ENCODE results near the gene ABT1. TPM values are rescaled to one million over a fixed set of nuclear protein-coding genes. Genes with fewer than 3 reads are reported as not detected.

Gene ABT1
- total RNA-seq, 1 donor from 2014 or later = 25.5 TPM

DNA sequence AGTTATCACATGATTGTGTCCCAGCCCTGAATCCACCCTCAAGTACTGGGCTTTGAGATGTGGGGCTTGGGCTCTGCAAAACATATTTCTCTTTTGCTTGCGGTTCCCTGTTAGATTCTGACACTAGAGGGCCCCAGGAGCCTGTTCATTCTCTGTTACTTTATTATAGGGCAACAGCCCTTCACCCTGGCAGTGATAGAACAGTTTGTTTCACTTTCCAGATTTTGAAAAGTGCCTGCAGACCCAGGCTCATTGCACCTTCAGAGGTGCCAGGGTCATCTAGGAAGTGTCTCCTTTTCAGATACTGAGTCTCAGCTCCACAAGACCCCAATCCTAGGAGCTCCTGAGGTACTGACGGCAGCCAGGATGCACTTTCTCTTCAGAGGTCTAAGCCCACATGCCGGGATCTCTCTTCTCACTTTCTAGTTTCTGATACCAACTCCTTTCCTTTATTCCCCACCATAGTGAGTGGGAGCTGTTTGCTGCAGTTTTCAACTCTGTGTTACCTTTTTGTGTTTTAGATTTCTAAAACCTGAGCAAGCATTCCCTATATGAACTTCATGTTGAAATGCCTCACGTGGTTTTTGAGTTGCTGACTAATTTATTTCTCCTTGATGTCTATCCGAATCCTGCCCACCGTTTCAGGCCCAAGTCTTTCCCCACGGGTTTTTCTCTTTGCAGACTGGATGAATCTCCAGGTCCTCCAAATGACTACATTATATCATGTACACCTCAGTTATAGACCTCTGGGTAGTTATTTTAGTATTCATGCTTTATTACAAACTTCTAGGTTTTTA lies 10.9 kb downstream of the ABT1 start:
- H3K27me3 Mint-ChIP-seq = peaks cover 32% of the 10 kb centered on the region
- no peak overlapping the region for H3K4me3 Mint-ChIP-seq (ENCODE audit: low read depth)
- H3K4me1 Mint-ChIP-seq (ENCODE audit: low read depth) = no peaks in the 10 kb centered on the region
- H3K9me3 Mint-ChIP-seq (ENCODE audit: low read depth) = no peaks in the 10 kb centered on the region
- DNase-seq (ENCODE audit: low spot score, unreplicated experiment) = peak; percentile 20
- H3K36me3 Mint-ChIP-seq (ENCODE audit: insufficient read depth) = no peaks in the 10 kb centered on the region
- no peak overlapping the region for H3K27ac Mint-ChIP-seq
- peak; percentile 80 for TF ChIP-seq CTCF (IDR thresholded peaks at IDR 0.05; ENCODE audit: unreplicated experiment)

GRCh38 chr6:26609463-26609862 lies 12.7 kb downstream of the ABT1 start:
- Mint-ChIP-seq H3K36me3 (ENCODE audit: insufficient read depth) (no peaks in the 10 kb centered on the region), H3K27ac (no peak overlapping the region), H3K9me3 (ENCODE audit: low read depth) (no peaks in the 10 kb centered on the region), H3K27me3 (peaks cover 50% of the 10 kb centered on the region), H3K4me1 (ENCODE audit: low read depth) (peaks cover 6% of the 10 kb centered on the region), H3K4me3 (ENCODE audit: low read depth) (no peak overlapping the region)
- DNase-seq (ENCODE audit: low spot score, unreplicated experiment) = no peak
- no peak for TF ChIP-seq CTCF (IDR thresholded peaks at IDR 0.05; ENCODE audit: unreplicated experiment)

GRCh38 chr6:26611599-26611998 lies 14.8 kb downstream of the ABT1 start:
- Mint-ChIP-seq H3K27me3 (peaks cover 58% of the 10 kb centered on the region), H3K4me1 (ENCODE audit: low read depth) (peaks cover 6% of the 10 kb centered on the region)
- DNase-seq (ENCODE audit: low spot score, unreplicated experiment) = no peak

GRCh38 chr6:26613201-26613600 lies 16.4 kb downstream of the ABT1 start:
- DNase-seq (ENCODE audit: low spot score, unreplicated experiment) = no peak
- Mint-ChIP-seq H3K36me3 (ENCODE audit: insufficient read depth) (no peaks in the 10 kb centered on the region), H3K4me1 (ENCODE audit: low read depth) (peaks cover 6% of the 10 kb centered on the region), H3K4me3 (ENCODE audit: low read depth) (peak overlapping the region; percentile 84), H3K27ac (no peak overlapping the region), H3K9me3 (ENCODE audit: low read depth) (peaks cover 4% of the 10 kb centered on the region), H3K27me3 (peaks cover 58% of the 10 kb centered on the region)
- TF ChIP-seq CTCF (IDR thresholded peaks at IDR 0.05; ENCODE audit: unreplicated experiment) = no peak

More at GRCh38 chr6:26611599-26611998, 14.8 kb downstream of the ABT1 start:
- H3K9me3 Mint-ChIP-seq (ENCODE audit: low read depth) = peaks cover 4% of the 10 kb centered on the region
- no peak overlapping the region for H3K4me3 Mint-ChIP-seq (ENCODE audit: low read depth)
- H3K27ac Mint-ChIP-seq = no peak overlapping the region
- no peak for TF ChIP-seq CTCF (IDR thresholded peaks at IDR 0.05; ENCODE audit: unreplicated experiment)
- H3K36me3 Mint-ChIP-seq (ENCODE audit: insufficient read depth) = no peaks in the 10 kb centered on the region

- Mint-ChIP-seq H3K27ac (peak overlapping the region; percentile 71), H3K9me3 (ENCODE audit: low read depth) (peaks cover 4% of the 10 kb centered on the region), H3K27me3 (peaks cover 57% of the 10 kb centered on the region), H3K4me3 (ENCODE audit: low read depth) (peak overlapping the region; percentile 84), H3K36me3 (ENCODE audit: insufficient read depth) (no peaks in the 10 kb centered on the region), H3K4me1 (ENCODE audit: low read depth) (peaks cover 6% of the 10 kb centered on the region)
- DNase-seq (ENCODE audit: low spot score, unreplicated experiment) = peak; percentile 41
- peak; percentile 23 for TF ChIP-seq CTCF (IDR thresholded peaks at IDR 0.05; ENCODE audit: unreplicated experiment)
Measured at GRCh38 chr6:26613689-26614683, 17.2 kb downstream of the ABT1 start.
